ENCODE data around the gene PRKN.

PRKN gene

DNA sequence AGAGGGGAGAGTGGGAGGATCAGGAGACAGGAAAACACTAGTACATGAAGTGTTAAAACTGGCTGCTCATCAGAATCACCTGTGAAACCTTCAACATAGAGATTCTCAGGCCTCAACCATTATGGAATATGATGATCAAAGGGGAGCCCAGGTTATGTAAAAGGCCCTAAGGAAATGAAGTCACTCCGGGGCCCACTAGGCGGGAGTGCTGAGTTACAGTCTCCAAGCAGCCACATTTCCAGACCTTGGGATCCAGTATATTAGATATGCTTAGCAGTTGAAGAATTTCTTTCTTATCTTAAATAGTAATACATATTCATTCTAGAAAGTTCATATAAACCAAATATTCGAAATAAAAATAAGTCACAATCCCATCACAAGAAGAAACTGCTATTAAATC lies 476.3 kb downstream of the PRKN start:
- DNase-seq (ENCODE audit: low read depth in 3 of 3, low spot score in 1 of 3) = no peak

DNA sequence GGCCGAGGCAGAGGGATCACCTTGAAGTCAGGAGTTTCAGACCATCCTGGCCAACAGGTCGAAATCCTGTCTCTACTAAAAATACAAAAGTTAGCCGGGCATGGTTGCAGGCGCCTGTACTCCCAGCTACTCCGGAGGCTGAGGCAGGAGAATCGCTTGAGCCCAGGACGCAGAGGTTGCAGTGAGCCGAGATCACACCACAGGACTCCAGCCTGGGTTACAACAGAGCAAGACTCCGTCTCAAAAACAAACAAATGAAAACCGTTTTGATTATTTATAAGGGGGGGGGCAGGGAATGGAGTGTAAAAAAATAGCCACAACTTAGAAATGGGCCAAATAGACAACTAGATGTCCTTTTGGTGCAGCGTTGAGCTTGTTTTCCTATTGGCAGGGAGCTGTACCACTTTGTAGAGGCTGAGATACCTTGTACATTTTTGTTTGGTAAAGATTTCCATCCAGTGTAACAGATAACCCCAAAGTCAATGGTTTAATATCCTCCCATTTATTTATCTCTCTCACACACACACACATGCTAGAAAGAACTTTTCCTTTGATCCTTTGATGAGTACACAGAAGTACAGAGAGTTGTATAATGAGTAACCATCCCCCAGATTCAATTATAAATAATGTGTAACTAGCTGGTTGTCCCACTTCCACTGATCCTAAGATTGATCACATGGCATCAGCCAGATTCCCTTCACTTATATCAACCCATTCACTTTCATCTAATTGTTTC lies 477.5 kb downstream of the PRKN start:
- DNase-seq (ENCODE audit: low read depth in 3 of 3, low spot score in 1 of 3) = no peak

DNA sequence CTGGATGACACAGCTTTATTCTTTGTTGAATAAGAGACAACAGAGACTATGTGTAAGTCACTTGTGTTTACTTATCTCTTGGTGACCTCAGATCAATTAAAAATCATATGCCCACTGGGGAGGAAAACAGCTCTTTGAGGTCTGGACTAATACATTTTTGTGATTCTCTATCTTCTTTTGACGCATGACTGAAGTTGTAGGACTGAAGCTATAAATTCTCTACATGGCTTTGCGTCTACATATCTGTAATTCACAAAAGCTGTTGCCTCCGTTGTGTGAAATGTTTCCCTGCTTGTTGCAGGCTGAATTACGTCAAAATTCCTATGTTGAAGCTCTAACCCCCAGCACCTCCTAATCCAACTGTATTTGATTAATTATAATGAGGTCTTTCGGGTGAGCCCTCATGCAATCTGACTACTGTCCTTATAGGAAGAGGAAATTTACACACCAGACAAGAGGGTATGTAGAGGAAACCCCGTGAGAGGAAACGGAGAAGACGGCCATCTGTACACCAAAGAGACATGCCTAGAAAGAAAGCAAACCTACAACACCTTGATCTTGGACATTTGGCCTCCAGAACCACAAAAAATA lies 481.6 kb downstream of the PRKN start:
- DNase-seq (ENCODE audit: low read depth in 3 of 3, low spot score in 1 of 3) = no peak

DNA sequence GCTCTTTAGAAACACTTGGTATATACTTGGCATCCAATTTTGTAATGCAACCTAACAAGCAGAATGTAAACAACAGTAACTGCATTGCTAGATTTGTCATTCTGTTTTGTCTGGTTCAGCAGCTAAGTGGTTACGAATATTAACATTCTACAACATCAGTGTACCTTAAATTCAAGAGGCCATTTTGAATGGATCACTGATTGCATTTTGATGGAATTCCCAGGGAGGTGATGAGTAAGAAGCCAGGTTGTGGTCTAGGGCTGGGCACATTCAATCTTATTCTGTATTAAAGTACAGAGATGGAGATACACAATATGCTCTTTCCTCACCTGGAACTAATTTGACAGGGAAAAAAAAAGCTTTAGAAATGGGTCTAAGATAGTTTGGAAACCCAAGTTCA lies 483.5 kb downstream of the PRKN start:
- DNase-seq (ENCODE audit: low read depth in 3 of 3, low spot score in 1 of 3) = no peak

DNA sequence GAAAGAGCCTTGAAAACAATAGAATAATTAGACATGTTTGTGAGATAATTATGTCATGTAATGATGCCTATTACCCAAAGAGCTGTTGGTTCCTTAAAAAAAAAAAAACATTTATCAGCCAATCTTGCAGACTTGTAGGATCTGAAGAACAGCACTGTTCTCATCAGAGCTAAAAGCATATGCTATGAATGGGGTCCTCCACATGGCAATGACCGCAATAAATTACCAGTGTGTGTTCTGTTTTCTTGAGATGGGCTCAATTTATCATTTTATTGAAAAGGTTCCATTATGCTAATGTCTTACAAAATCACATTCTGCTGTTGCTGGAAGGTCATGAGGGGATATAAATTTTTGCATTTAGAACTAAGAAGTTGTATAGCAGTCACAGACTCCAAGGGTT lies 484.7 kb downstream of the PRKN start:
- DNase-seq (ENCODE audit: low read depth in 3 of 3, low spot score in 1 of 3) = no peak

DNA sequence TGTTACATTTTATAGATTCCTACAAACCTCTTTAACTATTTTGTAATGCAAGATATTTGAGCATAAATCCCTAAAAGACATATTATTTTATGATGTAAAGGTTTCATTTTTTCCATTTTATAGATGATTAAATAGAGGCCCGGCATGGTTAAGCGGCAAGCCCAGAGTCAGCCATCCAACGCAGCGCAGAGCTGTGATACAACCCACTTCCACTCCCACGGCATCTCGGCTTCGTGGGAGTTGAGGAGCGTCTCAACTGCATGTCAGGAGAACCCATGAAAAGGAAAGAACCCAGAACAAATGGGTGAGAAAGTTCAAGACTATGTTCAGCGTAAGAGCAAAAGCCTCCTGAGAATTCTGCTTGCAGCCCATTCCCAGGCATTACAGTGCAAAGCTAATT lies 488.2 kb downstream of the PRKN start:
- no peak for DNase-seq (ENCODE audit: low read depth in 3 of 3, low spot score in 1 of 3)

DNA sequence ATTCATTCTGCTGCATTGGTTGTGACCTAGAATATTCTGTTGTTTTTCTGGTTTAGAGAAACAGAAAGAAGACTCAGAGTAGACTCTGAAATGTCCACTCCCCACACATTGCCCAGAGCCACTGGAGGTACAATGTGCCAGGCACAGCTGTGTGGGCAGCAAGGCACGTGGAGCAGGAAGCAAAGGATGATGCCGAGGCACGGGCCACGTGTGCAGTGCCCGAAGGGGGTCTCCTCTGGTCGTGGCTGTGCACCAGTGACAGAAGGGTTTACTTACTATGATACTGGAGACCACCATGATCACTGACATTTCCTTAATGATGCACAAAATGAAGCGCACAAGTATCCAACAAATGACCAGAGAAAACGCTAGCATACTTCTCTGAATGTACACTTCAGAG lies 488.9 kb downstream of the PRKN start:
- DNase-seq (ENCODE audit: low read depth in 3 of 3, low spot score in 1 of 3) = no peak

DNA sequence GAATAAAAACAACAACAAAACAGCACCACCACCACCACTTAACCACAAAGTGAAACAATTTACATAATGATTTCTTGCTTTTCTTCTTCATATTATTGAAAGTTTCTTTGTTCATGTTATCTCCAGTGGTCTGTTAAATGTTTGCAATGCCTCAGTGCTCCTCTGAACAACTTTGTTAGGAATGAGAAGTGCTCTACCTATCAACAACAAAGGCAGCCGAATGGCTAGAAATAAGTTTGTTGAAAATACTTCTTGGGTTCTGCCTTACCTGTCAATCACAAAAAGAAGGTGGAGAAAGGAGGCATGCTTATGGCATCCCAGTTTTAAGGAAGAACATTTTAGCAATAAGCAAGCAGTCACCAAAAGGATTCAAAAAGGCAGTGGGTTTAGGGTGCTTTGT lies 490.2 kb downstream of the PRKN start:
- DNase-seq (ENCODE audit: low read depth in 3 of 3, low spot score in 1 of 3) = no peak

DNA sequence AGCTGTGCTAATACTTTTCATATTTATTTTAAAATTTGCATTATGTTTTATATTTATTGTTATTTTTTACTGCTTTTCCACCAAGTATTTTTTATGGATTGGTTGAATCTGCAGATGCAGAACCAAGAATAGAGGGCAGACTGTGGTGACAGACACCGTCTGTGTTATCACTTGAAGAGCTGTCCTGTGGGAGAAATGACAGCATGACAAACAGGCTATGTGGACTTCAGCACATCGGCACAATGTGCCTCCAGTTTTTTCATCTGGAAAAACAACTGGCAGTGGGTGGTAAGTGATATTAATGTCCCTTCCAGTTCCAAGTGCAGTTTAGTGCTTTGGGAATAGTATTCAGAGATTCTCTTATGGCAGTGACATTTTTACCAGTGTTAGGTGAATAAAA lies 492.9 kb downstream of the PRKN start:
- no peak for DNase-seq (ENCODE audit: low read depth in 3 of 3, low spot score in 1 of 3)

DNA sequence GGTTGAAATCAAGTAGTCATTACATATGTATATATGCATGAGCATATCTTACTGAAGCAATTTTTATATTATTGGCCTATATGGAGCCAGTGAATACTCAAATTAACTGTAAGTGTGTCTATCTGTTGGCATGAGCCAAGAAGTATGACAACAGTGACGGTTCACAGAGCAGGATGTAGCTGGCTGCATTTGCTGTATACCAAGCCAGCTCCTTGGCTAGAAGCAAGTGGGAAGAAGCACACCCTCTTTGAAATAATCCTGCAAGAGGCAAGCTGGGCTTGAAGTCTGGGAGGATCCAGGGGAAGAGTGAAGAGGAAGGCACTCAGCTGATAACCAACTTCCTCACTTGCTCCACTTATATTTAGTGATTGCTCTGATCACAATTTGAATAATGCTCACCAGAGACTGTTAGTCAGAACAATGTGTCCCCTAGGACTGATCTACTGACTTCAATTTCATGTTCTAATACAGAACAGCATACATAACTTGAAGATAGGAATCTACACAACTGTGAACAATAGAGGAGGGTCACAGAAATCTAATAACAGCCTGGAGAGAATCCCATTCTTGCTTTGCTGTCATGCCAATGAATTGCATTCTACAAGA lies 497.3 kb downstream of the PRKN start:
- no peak for DNase-seq (ENCODE audit: low read depth in 3 of 3, low spot score in 1 of 3)

DNA sequence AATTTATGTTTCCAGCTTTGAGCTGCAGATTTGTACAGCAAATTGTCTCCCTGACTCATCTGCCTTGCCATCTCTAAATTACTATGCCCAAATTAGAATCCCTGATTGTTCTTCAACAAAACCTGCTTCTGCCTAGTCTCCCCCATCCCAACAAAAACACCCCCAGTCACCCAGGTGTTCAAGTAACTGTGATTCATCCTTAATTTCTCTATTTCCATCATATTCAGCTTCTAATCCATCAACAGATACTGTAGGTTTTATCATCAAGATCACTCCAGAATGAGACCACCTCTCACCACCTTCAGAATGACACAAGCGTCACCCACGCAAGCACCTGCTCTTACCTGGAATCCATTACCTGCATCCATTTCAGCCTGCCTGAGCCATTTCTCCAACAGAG lies 498.5 kb downstream of the PRKN start:
- DNase-seq (ENCODE audit: low read depth in 3 of 3, low spot score in 1 of 3) = no peak

DNA sequence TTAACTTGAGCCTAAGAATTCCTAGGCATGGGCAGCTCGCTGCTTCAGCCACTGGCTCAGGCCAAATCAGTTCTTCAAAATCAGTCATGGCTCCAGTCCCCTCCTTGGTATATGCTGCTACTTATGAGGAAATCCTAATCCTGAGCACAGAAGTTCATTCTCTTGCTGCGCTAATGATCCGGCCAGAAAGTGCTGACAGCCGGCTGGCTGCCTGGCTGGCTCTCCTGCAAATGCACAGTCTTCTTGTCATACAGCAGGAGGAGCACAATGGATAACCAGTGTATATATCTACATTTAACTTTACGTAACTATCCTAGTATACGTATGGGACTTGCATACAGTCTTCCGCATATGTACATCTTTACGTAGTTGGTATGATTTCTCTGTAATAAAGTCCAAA lies 500.8 kb downstream of the PRKN start:
- no peak for DNase-seq (ENCODE audit: low read depth in 3 of 3, low spot score in 1 of 3)

DNA sequence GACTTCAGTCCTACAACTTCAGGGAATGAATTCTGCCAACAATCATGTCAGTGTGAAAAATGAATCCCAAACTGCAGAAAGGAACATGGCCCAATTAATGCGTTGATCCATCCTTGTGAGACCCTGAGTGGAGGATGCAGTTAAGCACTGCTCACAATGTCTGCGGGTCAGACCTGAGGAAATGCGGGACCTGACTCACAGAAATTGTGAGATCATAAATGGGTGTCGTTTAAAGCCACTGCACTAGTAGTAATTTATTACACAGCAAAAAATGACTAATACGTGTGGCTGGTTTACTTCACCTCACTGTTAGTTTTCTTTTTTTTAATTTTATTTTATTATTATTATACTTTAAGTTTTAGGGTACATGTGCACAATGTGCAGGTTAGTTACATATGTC lies 505.0 kb downstream of the PRKN start:
- DNase-seq (ENCODE audit: low read depth in 3 of 3, low spot score in 1 of 3) = no peak

DNA sequence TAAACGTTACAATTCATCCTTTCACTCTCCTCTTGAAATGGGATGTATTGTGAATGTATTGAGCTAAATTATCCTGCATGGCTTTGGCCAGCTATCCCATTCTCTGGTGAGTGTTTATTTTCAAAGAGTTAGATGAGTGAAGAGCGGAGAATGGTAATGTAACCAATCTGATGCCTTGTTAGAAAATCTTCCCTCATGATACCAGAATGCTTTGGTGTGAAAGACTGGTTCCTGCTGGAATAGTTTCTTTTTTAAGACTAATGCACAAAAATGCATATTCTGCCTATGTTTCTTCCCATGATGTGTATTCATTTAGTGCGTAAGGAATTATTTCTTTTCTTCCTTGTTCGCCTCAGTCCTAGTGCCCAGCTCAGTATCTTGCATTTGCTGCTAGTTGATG lies 506.7 kb downstream of the PRKN start:
- no peak for DNase-seq (ENCODE audit: low read depth in 3 of 3, low spot score in 1 of 3)

DNA sequence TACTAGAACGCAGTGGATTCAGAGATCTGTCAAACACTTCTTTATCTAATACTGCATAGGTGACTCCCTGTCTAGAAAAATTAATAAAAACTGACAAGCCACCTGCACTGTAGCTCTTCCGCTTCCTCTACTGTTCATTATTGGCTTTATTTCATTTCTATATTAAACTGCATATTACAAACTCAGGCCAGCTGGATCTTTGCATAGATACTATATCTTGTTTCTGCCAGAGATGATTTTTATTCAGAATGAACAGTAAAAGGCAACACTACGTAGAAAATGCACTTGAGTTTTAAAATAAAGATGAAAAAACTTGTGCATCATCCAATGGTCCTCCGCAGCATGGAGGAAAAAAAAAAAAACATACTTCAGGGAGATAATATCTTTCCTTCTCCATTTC lies 508.3 kb downstream of the PRKN start:
- DNase-seq (ENCODE audit: low read depth in 3 of 3, low spot score in 1 of 3) = no peak

DNA sequence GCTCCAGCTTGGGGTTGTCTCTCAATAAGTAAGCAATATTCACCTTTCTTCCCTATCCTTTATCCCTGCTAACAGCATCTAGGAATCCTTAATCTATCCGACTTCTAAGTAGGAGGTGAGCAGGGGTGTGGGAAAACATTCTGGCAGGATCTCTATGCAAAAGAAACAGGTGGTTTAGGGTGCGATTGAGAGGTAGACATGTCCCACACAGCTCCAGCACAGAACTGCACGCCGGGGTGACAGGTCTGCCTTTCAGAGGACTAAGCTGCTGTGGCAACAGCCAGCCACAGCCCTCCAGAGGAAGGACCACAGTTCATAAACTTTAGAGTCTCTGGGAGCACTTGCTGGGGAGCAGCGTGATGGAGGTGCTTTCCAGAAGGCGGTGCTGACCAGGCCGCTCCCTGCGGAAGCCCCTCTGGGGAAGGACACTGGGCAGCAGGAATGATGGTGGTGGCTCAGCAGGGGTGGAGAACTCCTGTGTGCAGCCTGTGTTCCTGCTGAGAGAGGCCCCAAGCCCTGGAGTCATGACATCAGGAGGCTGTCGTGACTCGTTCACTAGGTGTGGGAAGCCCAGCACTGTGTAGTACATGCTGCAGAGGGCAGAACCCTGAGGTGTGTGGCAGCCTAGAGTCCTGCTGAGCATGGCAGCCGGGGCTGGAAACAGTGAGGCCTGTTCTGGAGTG lies 509.6 kb downstream of the PRKN start:
- DNase-seq (ENCODE audit: low read depth in 3 of 3, low spot score in 1 of 3) = no peak

DNA sequence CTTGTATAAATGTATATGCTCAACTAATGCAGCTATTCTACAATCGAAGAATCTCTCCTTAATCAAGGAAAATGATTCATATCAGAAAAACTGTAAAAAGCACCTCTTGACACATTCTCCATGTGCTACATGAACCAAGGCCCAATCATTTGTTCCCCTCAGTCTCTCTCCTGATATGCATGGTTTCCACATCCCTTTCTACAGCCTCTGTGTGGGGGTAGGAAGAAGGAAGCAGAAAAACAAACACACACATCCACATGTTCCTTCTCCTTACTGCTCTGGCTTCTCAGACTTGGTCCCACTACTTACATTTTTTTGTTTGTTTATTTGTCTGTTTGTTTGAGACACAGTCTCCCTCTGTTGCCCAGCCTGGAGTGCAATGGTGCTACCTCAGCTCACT lies 510.5 kb downstream of the PRKN start:
- DNase-seq (ENCODE audit: low read depth in 3 of 3, low spot score in 1 of 3) = no peak

DNA sequence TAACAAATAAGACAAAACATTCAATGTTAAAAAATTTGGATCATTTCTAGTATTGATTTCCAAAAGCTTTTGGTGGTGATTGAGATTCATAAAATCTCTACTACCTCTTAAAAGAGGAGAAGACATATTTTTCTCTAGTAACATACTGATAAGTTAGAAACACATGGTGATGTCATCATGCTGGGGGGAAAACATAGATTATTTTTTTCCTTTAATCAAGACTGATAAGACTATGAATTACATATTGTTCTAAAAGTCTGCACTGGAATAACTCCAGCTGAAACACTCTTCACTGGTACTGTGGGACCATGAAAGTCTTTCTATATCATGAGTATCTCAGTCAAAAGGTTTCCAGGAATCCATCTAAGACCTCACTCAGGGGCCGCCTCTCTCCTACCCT lies 515.8 kb downstream of the PRKN start:
- no peak for DNase-seq (ENCODE audit: low read depth in 3 of 3, low spot score in 1 of 3)

DNA sequence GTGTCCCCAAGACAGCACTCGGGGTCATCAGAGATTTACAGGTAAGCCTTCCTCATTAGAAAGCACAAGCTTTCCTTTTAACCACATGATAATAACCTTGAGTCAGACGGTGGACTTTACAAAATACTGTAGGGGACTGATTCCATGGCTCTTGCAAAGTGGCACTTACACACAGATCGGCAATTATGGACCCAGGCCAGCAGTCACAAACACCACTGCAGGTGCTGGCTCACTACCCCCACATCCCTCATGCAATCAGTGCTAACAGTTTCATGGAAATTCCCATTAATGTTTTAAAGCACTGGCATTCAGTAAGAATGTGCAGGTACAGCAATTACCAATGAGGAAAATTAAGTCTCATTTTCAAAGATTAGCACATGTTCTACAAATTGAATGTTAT lies 516.5 kb downstream of the PRKN start:
- no peak for DNase-seq (ENCODE audit: low read depth in 3 of 3, low spot score in 1 of 3)

DNA sequence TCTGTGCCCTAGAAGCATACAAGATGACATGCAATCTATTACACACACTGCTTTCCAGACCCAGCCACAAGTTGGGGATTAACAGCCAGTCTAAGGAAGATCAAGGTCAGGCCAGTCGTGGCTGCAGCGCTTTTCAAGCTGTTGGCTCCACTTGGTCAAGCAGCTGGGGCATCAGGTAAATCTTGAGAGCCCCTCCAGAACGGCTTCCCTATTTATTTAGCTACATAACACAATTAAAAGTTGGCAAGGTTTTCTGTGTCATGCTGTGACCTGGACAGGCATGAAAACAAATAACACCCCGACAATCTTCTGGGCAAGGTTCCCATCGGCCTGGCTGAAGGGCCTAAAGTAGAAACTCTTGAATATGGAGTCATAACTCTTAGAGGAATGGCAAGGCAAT lies 524.3 kb downstream of the PRKN start:
- DNase-seq (ENCODE audit: low read depth in 3 of 3, low spot score in 1 of 3) = no peak

DNA sequence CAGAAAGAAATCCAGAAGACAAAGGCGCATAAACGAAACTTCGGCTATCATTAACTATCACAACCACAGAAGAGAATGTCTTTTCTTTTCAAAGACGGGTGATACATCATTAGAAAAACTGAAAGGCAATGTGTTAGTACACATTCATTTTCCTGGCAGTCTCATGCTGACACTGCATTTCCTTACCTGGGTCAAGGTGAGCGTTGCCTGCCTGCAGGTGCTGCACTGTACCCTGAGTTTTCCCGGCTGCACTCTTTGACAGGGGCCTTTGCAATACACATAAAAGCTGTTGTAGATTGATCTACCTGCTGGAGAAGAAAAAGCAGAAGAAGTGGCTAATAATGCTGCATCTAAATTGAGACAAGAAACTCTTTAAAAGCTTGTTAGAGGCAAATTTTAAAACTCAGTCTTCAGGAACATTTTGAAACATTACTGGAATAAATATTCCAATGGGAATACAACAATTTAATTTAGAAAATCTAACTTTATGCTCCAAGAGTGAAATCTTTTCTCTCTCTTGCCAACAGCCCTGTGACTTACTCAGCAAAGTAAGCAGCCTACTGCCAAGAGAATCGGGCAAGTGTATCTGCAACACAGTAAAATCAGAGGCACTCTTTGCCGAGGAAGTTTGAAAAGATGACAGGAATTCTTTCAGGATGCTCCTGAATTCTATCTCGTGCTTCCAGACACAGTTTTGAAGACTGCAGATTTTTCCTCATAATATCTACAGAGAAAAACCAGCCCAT lies 526.4 kb downstream of the PRKN start:
- DNase-seq (ENCODE audit: low read depth in 3 of 3, low spot score in 1 of 3) = no peak

DNA sequence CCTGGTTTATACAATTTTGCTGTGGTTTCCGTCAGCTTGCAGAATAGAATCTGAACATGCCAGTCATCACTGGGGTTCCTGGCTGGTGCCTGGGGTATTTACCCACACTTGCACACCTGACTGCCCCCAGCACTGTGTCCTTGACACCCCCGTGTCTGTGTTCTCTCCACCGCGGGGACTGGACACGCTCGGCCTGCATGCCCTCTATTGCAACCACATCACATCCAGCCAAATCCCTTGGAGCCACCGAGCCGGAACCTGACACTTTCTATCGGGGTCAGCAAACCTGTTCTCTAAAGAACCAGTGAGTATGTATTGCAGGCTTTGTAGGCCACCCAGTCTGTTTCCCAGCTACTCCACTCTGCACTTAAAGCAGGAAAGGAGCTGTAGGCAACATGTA lies 527.5 kb downstream of the PRKN start:
- no peak for DNase-seq (ENCODE audit: low read depth in 3 of 3, low spot score in 1 of 3)

All from stimulated activated CD4-positive, alpha-beta T cell treated with anti-CD3 and anti-CD28 coated beads, TNF-alpha, amount 100 ng/mL, for 1 hour (primary cell).